ENCODE results near the gene SCN2A. TPM values are rescaled to one million over a fixed set of nuclear protein-coding genes. Genes with fewer than 3 reads are reported as not detected.

Gene SCN2A
- total and polyA plus RNA-seq, 10 of the 15 experiments (the other 5 are each of a cell fraction or from before 2014, with no cell fraction given), result 0.01 TPM; not detected in 8

DNA sequence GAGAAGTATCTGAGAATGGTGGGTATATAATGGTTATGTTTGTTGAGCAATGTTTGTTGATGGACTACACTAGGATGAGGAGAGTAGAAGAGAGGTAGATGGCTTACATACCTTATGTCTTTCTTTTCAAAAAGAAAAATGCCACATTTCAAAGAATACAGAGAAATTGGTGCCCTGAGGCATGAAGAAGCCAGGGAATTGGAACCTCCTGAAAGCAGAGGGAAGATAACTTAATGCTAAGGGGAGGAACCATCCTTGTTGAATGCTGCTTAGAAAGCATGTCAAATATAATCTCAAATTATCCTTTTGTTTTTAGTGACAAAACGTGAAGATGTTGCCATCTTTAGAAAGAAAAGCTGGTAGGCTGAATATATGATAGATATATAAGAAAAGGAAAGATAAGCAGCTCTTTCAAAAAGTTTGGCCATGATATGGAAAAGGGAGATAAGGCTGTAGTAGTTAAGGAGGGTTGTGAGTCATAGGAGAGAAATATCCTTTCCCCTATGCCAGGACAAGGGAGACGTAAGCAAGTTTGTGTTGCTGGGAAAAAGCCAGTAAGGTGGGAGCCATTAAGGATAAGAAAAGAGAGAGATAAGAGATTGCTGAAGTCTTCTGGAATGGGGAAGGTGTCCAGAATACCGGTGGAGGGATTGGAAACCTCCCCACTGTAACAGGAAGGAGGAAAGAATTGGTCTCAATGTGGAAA, 66.3 kb downstream of the SCN2A start (continued):
- TF ChIP-seq, protein P1, sequence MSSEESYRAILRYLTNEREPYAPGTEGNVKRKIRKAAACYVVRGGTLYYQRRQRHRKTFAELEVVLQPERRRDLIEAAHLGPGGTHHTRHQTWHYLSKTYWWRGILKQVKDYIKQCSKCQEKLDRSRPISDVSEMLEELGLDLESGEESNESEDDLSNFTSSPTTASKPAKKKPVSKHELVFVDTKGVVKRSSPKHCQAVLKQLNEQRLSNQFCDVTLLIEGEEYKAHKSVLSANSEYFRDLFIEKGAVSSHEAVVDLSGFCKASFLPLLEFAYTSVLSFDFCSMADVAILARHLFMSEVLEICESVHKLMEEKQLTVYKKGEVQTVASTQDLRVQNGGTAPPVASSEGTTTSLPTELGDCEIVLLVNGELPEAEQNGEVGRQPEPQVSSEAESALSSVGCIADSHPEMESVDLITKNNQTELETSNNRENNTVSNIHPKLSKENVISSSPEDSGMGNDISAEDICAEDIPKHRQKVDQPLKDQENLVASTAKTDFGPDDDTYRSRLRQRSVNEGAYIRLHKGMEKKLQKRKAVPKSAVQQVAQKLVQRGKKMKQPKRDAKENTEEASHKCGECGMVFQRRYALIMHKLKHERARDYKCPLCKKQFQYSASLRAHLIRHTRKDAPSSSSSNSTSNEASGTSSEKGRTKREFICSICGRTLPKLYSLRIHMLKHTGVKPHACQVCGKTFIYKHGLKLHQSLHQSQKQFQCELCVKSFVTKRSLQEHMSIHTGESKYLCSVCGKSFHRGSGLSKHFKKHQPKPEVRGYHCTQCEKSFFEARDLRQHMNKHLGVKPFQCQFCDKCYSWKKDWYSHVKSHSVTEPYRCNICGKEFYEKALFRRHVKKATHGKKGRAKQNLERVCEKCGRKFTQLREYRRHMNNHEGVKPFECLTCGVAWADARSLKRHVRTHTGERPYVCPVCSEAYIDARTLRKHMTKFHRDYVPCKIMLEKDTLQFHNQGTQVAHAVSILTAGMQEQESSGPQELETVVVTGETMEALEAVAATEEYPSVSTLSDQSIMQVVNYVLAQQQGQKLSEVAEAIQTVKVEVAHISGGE (CRISPR knock-in tag; IDR thresholded peaks at IDR 0.05), result no peak
- TF ChIP-seq ESRRA (IDR thresholded peaks at IDR 0.05; ENCODE audit: low read length) (no peak), SUZ12 (IDR thresholded peaks at IDR 0.05; ENCODE audit: unreplicated experiment) (no peak), NR2C2 (IDR thresholded peaks at IDR 0.05; ENCODE audit: borderline replicate concordance, control insufficient read depth, insufficient read length, low read depth) (no peak), NBN (IDR thresholded peaks at IDR 0.05) (no peak), GABPA (IDR thresholded peaks at IDR 0.05; ENCODE audit: low read depth) (no peak), WRNIP1 (IDR thresholded peaks at IDR 0.05; ENCODE audit: borderline replicate concordance, low read depth, low read length) (no peak)

DNA sequence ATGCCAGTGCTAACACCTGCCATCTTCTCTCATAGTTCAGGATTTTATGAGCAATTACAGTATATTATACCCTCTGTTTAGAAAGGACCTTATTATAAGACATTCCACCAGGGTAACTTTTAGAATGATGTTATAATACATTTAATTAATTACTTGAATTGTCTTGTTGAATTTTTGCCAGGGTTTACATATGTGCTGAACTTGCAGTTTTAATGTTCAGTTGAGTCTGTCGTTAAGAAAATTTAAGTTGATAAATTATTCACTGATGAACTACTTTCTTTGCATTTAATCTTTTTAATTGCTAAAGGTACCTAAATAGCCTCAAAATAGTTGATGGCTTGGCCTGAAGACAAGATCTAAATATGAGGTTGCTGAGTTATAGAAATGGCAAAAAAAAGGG, 68.1 kb downstream of the SCN2A start:
- Histone ChIP-seq H3K36me3 (ENCODE audit: control insufficient read depth in 2 of 2, insufficient read depth in 2 of 2, low read length in 1 of 2) (no peaks in the 10 kb centered on the region), H3K9ac (ENCODE audit: control insufficient read depth, insufficient read depth, low read length) (no peak overlapping the region), H3K4me1 (ENCODE audit: control insufficient read depth, insufficient read depth, low read length) (no peaks in the 10 kb centered on the region), H3K79me2 (ENCODE audit: control insufficient read depth, insufficient read depth, low read length) (no peaks in the 10 kb centered on the region), H2AFZ (ENCODE audit: control insufficient read depth, low read depth, low read length) (no peak overlapping the region), H3K4me3 (no peak overlapping the region), H3K27me3 (replicated peaks in 1 of 2; ENCODE audit: control insufficient read depth in 2 of 2, insufficient read depth in 2 of 2, low read length in 1 of 2) (no peaks in the 10 kb centered on the region), H3K4me2 (ENCODE audit: control insufficient read depth, insufficient read depth) (no peak overlapping the region), H3K9me3 (replicated peaks; ENCODE audit: control insufficient read depth, insufficient read depth, low read length) (no peaks in the 10 kb centered on the region), H4K20me1 (ENCODE audit: control insufficient read depth, insufficient read depth) (no peaks in the 10 kb centered on the region), H3K27ac (ENCODE audit: control insufficient read depth, insufficient read depth) (no peak overlapping the region)
- SMC1A ChIA-PET (ENCODE audit: uncharacterized antibody, unreplicated experiment), result no interaction called here
- RAD21 ChIA-PET (ENCODE audit: unreplicated experiment), result no interaction called here
- no TSS peak for BruUV-seq (replicated peaks)
- ATAC-seq (no peak), FAIRE-seq (no peak), DNase-seq (ENCODE audit: low read depth, low spot score) (no peak)
- POLR2A ChIA-PET, result no interaction called here
- CTCF ChIA-PET, result no interaction called here
- intact Hi-C loops (cut with micrococcal nuclease; ENCODE audit: unreplicated experiment), result no loop called here
- in situ Hi-C loops (cut with MboI), result no loop called here
- WGBS (ENCODE audit: insufficient coverage, insufficient replicate concordance, low lambda C conversion rate, missing lambda C conversion rate), result 39% methylated on average over 1 of the region's 1 CpG
- TF ChIP-seq CHD4 (IDR thresholded peaks at IDR 0.05), result no peak
- no peak for TF ChIP-seq SUPT20H (IDR thresholded peaks at IDR 0.05; ENCODE audit: borderline replicate concordance, control insufficient read depth, low read depth, low read length)
- TF ChIP-seq SMC3 (IDR thresholded peaks at IDR 0.05; ENCODE audit: borderline replicate concordance, low read length), result no peak
- TF ChIP-seq, protein P2, sequence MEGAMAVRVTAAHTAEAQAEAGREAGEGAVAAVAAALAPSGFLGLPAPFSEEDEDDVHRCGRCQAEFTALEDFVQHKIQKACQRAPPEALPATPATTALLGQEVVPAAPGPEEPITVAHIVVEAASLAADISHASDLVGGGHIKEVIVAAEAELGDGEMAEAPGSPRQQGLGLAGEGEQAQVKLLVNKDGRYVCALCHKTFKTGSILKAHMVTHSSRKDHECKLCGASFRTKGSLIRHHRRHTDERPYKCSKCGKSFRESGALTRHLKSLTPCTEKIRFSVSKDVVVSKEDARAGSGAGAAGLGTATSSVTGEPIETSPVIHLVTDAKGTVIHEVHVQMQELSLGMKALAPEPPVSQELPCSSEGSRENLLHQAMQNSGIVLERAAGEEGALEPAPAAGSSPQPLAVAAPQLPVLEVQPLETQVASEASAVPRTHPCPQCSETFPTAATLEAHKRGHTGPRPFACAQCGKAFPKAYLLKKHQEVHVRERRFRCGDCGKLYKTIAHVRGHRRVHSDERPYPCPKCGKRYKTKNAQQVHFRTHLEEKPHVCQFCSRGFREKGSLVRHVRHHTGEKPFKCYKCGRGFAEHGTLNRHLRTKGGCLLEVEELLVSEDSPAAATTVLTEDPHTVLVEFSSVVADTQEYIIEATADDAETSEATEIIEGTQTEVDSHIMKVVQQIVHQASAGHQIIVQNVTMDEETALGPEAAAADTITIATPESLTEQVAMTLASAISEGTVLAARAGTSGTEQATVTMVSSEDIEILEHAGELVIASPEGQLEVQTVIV (IDR thresholded peaks at IDR 0.05; ENCODE audit: borderline replicate concordance, partially characterized antibody), result no peak
- no peak for TF ChIP-seq NBN (IDR thresholded peaks at IDR 0.05)
- no peak for TF ChIP-seq ETV6 (conservative IDR thresholded peaks at IDR 0.05 in 1 of 2, IDR thresholded peaks at IDR 0.05 in 1 of 2; ENCODE audit: borderline replicate concordance in 1 of 2, low read depth in 1 of 2)
- TF ChIP-seq RCOR1 (conservative IDR thresholded peaks at IDR 0.05; ENCODE audit: low read depth, low read length), result no peak
- TF ChIP-seq EGR1 (IDR thresholded peaks at IDR 0.05; ENCODE audit: borderline replicate concordance in 1 of 2, low read depth in 2 of 2, low read length in 2 of 2), result no peak
- TF ChIP-seq, protein P3, sequence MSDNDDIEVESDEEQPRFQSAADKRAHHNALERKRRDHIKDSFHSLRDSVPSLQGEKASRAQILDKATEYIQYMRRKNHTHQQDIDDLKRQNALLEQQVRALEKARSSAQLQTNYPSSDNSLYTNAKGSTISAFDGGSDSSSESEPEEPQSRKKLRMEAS (IDR thresholded peaks at IDR 0.05; ENCODE audit: low read depth, low read length), result no peak
- TF ChIP-seq ZNF24 (IDR thresholded peaks at IDR 0.05), result no peak
- no peak for TF ChIP-seq RUNX3 (IDR thresholded peaks at IDR 0.05; ENCODE audit: low read length)
- TF ChIP-seq LARP7 (IDR thresholded peaks at IDR 0.05), result no peak
